ENCODE measurements around the gene S100A12.
"Not testable (repeated sequence)": the region's sequence is repeated elsewhere in the genome, so short reads cannot be mapped to it uniquely, and the experiment has no call there.

S100A12 gene

DNA sequence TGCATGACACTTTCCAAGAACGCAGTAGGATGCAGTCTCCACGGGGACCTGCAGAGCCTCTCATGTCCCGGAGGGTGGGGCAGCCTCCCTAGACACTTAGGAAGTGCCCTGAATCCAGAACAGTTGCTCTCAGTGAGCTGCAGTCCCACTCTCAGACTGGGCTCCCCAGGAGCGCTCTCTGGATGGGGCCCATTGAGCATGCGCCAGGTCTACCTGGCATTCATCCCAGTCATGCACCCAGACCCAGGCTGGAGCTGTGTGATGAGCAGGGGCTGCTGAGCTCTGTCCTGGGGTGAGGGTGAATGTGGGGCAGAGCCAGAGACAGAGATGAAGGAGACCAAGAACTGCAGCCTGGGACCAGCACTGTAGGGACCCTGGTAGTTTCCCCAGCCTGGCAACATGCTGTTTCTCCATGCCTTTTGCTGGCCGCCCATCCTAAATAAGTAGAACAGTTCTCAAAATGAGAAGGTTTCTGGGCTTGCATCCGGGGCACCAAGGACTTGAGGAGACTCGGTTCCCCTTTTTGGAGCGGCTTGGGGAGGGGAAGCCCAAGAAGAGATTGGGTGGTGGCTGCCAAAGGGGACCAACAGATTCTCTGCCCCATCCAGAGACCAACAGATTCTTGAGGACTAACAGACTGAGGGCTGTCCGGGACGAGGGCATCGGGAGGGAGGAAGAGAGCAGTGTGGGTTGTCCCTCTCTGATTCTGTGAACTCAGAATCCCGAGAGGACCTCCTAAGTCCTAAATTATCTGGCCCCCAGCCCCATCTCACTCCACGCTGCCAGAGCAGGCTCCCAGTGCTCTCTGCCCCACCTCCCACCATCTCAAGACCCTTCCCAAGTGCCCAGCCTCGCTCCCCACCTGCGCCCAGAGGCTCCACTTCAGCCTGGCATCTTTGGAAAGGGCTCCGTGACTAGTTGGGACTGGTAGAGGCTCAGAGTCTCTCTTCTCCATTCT, 25.8 kb downstream of the S100A12 start:
- no peak for DNase-seq

DNA sequence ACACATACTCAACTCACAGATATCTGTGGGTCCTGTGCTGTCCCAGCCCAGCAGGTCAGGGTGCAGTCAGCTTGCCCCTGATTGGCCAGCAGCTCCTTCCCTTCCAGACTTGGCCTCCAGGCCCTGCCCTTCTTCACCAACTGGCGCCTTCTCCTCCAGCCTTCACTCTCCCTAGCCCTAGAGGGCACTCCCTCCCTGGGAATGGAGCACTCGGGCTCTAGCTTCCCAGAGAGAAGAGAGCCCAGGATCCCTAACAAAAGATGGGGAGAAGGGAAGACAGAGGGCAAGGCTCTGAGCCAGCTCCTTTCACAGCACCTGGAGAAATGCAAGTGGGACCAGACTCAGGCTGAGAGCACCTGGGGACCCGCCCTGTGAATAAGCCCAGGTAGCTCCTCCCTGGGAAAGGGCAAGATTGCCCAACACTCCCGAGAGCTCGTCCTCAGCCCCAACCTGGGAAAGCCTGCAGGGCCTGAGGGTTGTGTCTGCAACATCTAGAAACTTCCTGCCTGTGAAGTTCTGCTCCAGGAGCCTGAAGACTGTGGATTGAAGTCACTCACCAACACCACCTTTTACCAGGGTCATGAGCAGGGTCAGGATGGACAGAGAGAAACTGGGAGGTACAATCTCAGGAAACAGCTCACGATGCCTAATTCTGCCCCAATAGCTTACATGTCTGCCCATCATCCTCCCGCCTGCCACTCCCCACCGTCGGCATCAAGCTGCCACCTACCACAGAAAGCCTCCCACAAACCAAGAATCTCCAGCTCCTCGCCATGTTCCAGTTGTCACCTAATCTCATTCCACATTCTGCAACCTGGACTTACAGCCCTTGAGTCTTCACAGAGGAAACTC, 26.7 kb downstream of the S100A12 start, which contains the start of gene PGLYRP4:
TSS of gene PGLYRP4 (minus strand) at position 331 of the 852 bp plus-strand sequence. CDS start 909 bp downstream, outside the sequence.
- no peak for DNase-seq

DNA sequence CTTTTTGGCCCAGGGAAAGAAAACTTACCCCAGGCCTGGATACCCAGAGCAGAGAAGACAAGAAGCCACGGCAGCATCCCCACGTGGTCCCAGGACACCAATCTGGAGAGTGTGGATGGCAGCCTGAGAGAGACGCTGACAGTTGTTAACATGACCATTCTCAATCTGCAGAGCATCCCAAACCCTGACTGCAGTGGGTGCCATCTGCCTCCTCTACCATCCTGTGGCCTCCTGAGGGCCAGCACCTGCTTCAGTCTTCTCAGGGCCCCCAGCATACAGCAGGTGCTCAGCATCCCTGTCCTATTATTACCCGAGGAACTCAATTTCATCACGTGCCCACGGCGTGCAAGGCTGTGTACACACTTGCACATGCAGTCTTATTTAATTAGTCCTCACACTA, 27.6 kb downstream of the S100A12 start:
- DNase-seq, result peak; percentile 38

DNA sequence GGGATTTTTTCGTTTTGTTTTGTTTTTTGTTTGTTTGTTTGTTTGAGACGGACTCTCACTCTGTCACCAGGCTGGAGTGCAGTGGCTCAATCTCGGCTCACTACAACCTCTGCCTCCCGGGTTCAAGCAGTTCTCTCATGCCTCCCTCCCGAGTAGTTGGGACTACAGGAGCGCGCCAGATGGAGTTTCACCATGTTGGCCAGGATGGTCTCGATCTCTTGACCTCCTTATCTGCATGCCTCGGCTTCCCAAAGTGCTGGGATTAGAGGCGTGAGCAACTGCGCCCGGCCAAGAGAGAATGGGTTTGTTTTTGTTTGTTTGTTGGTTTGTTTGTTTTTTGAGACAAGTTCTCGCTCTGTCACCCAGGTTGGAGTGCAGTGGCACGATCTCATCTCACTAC, 28.4 kb downstream of the S100A12 start:
- not testable (repeated sequence) for DNase-seq

DNA sequence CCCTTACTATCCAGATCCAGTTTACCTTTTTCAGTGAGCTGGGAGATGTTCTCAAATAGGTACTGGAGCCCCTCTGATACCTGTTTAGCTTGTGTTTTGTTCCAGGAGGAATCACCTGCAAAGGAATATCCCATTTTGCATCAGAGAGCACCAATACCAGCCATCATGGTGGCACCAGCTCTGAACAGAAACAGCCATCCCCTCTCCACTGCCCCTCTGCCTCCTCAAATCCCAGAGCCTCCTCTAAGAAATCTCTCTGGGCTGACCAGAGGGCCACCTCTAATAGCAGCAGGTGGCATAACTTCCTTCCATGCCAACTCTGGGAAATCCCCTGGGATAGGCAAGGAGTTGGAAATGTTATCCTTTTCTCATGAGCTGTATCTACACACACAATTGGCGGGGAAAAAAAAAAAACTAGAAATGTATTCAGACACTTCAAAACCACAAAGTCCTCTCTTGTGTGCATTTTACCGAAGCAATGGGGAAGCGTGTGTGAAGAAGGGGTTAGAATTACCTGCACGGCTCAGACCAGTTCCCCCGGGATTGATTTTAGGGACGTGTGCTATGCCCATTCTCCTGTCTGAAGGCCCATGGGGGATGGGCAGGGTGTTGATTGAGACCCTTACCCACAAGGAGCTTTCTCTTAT, 29.2 kb downstream of the S100A12 start:
- no peak for DNase-seq

DNA sequence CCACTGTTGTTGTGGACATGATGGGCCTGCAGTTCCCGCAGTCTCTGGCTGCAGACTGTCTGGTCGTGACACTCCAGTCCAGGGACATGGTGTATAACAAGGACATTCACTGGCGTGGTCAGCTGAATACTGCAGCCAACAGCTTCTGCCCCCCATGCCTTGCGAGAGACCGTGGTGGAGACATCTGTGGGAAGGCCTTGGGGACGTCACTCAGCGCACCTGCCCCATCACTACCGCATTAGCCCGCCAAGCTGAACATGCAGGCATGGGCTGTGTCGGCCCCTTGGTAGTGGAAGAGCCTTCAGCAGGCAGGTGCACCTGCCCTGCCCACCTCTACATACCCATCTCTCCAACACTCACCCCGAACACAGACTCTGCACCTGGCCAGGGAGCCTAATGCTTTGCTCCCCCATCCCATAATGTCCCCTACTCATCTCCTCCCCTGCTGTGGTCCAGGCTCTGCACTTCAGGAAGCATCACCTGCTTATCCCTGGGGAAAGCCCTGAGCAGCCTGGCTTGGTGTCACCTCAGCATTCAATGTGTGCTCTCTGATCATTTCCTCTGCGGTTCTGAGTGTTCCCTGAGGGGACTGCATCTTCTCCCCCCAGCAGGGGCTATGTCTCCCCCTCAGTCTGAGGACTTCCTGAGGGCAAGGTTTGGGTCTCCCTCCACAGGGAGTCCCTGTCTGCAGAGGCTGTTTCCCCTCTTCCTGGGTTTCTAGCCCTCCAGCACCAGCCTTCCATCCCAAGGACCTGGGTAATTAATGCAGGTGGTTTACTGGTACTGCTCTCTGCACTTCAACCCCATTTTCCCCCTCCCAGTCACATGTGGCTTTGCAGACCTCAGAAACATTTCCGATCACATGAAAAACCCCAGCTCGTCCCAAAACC, 30.0 kb downstream of the S100A12 start:
- DNase-seq, result no peak

DNA sequence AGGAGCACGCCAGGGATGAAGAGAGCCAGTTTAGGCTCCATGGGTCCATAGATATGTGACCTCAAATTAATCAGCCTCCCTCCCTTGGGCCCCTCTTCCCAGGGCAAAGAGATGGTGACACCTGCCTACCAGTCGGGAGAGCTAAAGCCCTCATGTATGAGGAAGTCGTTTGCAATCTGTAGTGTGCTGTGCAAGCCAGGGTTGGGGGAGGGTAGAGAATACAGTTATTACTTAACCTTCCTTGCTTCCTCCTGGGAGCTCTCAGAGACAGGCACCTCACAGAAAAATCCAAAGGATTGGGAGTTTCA, 30.7 kb downstream of the S100A12 start:
- DNase-seq, result peak; percentile 24

DNA sequence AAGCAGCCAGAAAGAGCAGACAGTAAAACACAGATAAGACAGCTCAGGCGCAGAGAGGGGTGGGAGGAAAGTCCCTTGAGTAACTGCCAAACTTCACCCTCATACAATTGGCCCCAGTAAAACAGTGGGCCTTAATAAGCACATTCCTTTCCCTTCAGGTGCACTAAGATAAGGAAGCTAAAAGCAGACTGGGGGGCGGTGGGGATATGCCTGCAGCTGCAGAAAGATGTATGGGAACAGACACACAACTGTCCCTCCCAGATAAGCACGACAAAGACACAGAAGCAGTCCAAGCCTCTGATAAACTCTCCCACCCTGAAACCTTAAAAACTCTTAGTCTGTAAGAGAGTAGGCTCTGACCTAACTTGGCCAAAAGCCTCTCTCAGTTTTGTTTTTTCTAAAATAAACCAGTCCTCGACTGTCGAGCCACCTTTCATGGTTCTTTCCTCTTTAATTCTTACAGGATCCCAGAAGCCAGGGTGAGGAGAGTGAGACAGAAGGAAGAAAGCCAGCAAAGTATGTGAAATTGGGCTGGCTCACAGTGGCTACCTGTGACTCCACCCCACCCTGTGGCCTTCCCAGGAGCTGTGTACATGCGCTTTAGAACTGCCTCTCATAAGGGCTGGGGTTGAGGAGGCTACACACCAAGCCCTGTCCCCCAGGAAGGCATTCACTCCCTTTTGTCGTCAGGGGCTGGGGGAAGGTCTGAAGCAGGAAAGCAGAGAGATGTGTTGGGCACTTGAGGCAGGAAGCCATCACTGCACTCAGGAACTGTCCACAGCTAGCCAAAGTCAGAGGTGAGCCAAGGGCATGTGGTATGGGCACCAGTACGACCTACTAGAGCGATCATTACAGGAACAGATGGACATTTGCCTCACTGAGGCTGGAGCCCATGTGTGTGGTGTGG, 31.4 kb downstream of the S100A12 start:
- DNase-seq, result no peak

DNA sequence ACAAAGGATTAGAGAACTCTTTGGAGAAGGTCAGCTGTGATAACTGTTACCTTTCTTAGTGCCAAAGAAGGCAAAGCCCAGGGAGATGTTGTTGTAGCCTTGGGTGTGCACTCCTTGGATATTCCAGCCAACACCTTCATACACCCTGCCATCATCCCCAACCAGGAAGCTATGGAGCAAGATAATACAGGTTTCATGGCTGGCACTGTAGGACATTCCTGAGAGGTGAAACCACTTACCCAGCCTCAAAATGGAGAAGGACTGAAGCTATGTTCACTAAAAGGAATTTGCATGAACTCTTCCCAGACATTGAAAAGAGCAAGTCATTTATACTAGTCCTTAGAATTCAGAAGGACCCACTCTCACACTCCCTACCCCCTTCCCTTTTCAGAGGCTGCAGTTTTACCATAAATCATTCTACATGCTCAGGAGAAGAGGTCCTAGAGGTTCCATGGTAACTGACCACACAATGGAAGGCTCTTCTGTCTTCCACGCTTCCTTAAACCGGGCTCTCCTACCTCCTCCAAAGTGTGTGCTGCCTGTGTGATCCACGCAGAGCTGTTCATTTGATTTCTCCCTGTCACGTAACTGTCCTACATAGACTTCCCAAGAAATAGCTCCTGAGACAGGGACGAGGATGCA, 32.3 kb downstream of the S100A12 start:
- no peak for DNase-seq

DNA sequence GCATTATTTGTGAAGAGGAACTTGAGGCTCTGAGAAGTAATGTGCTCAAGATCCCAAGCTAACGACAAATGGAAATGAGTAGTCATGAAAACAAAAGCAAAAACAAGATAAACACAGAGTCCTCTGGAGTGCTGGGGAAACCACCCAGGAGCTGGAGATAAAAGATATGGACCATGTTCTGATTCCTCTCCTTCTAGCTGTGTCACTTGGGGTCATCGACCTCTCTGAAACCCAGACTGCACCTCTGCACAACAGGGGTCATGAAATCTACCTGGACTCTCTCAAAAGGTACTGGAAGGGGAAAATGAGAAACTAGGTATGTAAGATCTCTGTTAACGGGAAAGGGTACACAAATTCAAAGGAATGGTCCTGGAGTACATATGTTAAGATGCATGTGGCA, 33.2 kb downstream of the S100A12 start:
- no peak for DNase-seq

DNA sequence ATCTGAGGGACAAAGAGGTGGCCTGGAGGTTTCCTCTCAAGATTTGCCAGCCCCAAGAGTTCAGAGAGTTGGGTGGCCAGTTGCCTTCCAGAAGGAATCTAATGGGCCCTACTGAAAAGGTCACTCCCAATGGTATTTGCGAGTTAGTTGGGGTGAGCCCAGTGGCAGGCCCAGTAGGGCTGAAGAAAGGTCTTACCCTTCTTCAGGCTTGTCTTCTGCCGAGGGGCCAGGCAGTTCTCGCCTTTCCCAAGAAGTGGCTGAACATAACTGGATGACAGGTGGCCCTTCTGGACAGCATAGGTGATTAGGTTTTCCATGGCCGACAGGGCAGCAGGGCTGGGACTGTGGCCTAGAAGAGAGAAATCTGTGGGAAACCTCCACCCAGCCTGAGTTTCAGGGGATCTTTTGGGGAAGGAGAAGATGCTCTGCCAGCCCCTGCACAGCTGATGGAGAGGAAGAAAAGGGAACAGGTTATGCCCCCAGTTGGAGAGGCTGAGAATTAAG, 33.9 kb downstream of the S100A12 start:
- DNase-seq, result no peak

DNA sequence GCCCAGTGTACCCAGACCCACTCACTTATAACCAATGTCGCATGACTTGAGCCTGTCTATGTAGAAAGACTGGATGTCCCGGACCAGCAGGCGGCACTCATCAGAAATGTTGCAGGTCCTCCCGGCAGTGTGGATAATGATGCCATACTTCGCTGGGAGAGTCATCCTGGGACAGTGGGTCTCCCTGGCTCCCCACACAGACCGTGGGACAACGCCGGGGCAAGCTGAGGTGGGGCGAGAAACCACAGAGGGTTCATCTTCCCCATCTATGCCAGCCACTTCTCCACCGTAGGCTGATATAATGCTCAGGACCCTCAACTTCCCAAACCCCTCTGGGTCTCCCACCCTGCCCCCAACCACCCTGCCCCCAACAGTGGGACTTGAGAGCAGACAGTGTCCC, 35.1 kb downstream of the S100A12 start:
- DNase-seq, result no peak

DNA sequence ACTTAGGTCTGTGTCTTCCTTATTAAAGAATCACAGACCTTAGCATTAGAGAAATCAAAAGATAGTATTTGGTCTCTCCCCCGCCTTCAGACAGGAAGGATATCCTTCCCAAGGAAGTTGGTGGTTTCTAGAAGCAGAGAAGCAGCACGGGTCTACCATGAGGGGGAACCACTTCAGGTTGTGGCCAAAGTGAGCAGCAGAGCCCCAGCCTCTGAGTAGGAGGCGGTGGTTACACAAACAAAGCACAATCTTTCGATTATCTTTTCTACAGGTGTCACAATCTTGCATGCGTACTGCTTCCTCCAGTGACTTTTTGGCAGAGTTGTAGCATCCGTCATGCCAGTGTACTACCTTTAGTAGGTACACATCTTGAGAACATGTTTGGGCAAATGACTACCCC, 35.6 kb downstream of the S100A12 start:
- DNase-seq, result no peak

DNA sequence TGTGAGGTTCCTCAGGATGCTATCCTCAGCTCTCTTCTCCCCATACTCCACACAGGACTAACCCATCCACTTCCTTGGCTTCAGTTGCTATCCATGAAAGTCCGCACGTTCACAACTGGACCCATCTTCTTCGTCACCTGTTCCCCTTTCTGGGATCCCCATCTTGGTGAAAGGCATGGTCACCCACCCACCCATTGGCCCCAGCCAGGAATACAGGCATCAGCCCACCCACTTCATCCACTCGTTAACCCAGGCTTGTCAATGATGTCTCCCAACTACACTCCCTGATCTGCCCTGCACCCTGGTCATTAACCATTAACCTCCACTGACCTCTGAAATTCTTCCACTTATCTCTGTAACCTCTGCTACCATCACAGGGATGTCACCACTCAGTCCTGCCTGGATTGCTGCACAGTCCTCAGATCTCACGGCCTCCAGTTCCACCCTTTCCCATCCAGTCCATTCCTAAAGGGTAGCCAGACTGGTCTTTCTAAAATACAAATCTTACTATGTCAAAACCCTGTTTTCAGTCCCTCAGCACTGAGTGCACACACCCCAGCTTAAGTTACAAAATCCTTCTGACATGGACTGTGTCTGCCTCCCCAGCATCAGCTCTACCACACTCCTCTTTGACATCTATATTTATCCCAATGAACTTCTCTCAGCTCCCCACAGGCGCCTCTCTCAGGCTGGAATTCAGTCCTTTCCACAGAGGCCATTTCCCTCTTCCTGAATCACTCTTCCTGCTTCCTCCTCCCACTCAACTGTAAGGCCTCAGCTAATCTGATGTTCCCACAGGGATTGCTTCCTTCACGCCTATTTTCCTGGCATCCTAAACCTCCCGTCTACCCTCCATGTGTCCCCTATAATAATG, 37.2 kb downstream of the S100A12 start:
- no peak for DNase-seq

DNA sequence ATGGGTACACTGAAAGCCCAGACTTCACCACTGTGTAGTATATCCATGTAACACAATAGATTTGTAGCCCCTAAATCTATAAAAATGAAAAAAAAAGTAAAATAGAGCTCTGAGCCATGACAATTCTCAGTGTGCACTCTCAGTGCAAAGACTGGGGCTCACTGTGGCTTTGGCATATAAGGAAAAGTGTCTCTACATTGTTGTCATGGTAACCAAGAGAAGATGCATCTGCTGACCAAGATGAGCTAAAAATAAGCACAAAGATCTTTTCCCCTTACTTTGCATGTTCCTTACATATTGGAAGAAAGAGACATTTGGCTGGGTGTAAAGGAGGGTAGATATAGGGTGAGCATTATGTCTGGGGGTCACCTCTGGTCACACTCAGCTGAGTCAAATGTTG, 38.8 kb downstream of the S100A12 start:
- DNase-seq, result no peak

DNA sequence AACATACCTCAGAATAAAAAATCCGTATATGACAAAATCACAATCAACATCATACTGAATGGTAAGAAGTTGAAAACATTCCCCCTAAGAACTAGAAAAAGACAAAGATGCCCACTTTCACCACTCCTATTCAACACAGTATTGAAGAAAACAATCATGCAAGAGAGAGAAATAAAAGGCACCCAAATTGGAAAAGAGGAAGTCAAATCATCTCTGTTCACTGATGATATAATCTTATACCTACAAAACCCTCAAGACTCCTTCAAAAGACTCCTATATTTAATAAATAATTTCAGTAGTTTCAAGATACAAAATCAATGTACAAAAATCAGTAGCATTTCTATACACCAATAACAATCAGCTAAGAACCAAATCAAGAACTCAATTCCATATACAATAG, 41.5 kb downstream of the S100A12 start:
- DNase-seq, result no peak

DNA sequence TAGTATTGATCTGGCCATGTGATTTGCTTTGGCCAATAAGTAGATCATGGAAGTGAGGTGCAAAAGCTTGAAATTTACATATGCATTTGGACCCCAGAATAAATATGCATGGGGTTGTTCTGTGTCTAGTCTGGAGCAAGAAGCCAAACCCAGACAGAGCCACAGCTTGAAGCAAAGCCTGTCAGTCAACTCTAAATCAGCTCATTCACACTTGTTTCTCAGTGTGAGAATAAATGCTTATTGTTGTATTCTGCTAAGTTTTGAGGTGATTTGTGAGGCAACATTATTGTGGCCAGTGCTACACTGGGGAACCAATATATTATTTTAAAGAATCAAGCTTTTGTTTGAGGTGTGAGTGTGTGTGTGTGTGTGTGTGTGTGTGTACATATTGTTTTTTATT, 50.5 kb downstream of the S100A12 start:
- DNase-seq, result no peak

All from NCI-H774 (cell line).